Spleen (tissue), 11 donors: ENCODE data around the gene ADGRD1. TPM values are rescaled to one million over a fixed set of nuclear protein-coding genes. Genes with fewer than 3 reads are reported as not detected.
"Not testable (repeated sequence)": the region's sequence is repeated elsewhere in the genome, so short reads cannot be mapped to it uniquely, and the experiment has no call there.

Source experiments
- DNase-seq: peaks from one replicate; pipeline ENCODE4 v3.0.0-alpha.2; 2020
- H3K27ac ChIP-seq, 8 donors: fragments of 200-600 bp; sonication (generic) in 7 of 8; 1 replicate in 4 of 8; 2 replicates in 4 of 8; pipeline versions ENCODE4 v1.5.0 to v1.8.0; 2016 to 2021; ENCODE audit warnings: inconsistent platforms in 4 of 8, mild to moderate bottlenecking in 4 of 8, moderate library complexity in 1 of 8
- H3K27me3 ChIP-seq, 7 donors: fragments of 200-600 bp; sonication (generic) in 6 of 7; replicated peaks in 1 of 7; 1 replicate in 4 of 7; 2 replicates in 3 of 7; pipeline versions ENCODE4 v1.5.0 to v1.8.0; 2016 to 2021; ENCODE audit warnings: inconsistent platforms in 3 of 7, mild to moderate bottlenecking in 1 of 7
- H3K36me3 ChIP-seq, 6 donors: fragments of 200-600 bp; sonication (generic) in 5 of 6; 1 replicate in 4 of 6; 2 replicates in 2 of 6; pipeline versions ENCODE4 v1.5.0 to v1.8.0; 2016 to 2021; ENCODE audit warnings: inconsistent platforms in 2 of 6
- H3K4me1 ChIP-seq, 6 donors: fragments of 200-600 bp; sonication (generic) in 5 of 6; 1 replicate in 3 of 6; 2 replicates in 3 of 6; pipeline versions ENCODE4 v1.5.0 to v1.8.0; 2016 to 2021; ENCODE audit warnings: inconsistent platforms in 3 of 6
- H3K4me3 ChIP-seq, 8 donors: fragments of 200-600 bp; sonication (generic) in 7 of 8; 1 replicate in 4 of 8; 2 replicates in 4 of 8; pipeline versions ENCODE4 v1.5.0 to v1.8.0; 2016 to 2021; ENCODE audit warnings: inconsistent platforms in 4 of 8, mild to moderate bottlenecking in 4 of 8, moderate library complexity in 2 of 8
- H3K9me3 ChIP-seq, 8 donors: fragments of 200-600 bp; sonication (generic) in 7 of 8; 1 replicate in 4 of 8; 2 replicates in 4 of 8; pipeline versions ENCODE4 v1.5.0 to v1.8.0; 2016 to 2021; ENCODE audit warnings: inconsistent platforms in 4 of 8
- POLR2A ChIP-seq, 3 donors: fragments of 450-650 bp; IDR thresholded peaks; one replicate each; pipeline ENCODE4 v1.5.1; 2017; ENCODE audit warnings: antibody characterized with exemption in 3 of 3, mild to moderate bottlenecking in 1 of 3
- WGBS, 5 donors: extraction: QIAGEN DNeasy Blood & Tissue Kit in 3 of 5; methylation state at CpG; one replicate each; pipeline versions ENCODE4 v1.1.5 to v1.1.7; 2013 to 2018; 5-methylcytosine and 5-hydroxymethylcytosine counted together
- intact Hi-C: fragments of 100-400 bp; cut with DNase I; formaldehyde crosslinking; loops from one replicate; pipeline ENCODE4 v1.15.0; 2023; ENCODE audit warnings: low total_unique reads
- polyA plus RNA-seq, 3 donors: library from polyadenylated mRNA; stranded (reverse); fragments of 200-250 nt; gene quantifications; one replicate each; pipeline ENCODE4 v1.2.1, GENCODE V29; 2013
- total RNA-seq, 7 donors: library from RNA; depleted of rRNA in 3 of 7; stranded (reverse); fragments of >200 nt in 3 of 7; fragmentation: NEBNext Ultra II Directional in 4 of 7; extraction: Animal tissue kit (Norgen Biotek cat#: 25700) in 4 of 7; gene quantifications; one replicate each; pipeline versions ENCODE4 v1.1.0 to v1.2.1, GENCODE V29; 2016 to 2021
- donor health status: healthy with polysubstance abuse.
- donor health status: DM: no; HTN: no; CAD: no; lungs with moderate emphysema.
- donor health status: DM: no; HTN: no; CAD: no.
- donor health status: Bipolar disorder and iron deficiency.
- donor health status: healthy.
- donor health status: DM: no; HTN: no; CAD: no.
- donor health status: DM: yes; HTN: yes; CAD: no.

Gene ADGRD1
- total and polyA plus RNA-seq, 10 donors: 0.89 to 9.7 (median 4.8) TPM

DNA sequence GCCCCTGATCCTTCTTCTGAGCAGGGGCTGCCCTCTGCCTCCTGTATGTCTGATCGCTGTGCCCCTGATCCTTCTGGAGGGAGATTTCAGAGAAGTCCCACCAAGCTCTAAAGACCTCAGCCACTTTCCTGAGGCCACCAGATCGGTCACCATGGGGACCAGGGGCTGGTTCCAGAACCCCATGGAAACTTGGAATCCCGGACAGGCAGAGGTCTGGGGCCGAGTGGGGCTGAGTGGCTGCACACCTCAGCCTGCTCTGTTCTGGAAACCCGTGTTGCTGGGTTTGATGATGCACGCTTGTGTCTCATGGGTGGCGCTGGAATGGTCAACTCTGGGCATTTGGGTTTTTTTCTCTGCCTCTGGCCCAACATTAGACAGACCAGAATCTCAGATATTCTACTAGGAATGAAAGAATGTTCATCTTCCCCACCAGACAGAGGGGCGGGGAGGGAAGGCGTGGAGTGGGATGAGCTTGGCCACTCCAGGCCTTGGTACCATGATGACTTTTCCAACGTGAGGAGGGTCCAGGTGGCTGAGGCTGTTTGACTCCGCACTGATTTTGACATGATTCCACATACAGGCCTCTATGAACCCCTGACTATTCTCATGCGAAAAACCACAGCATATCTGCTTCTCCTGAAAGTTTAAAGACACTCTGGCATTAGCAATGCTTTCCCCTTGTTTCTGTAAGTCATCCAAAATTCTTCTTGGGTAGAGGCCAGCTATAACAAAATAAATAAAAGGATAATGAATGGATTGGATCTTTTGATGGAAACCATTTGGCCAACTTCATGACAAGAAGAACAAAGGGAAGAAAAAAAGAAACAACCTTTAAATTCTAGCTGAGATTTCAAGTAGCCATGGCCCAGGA is 114.5 kb downstream of the ADGRD1 start:
- H3K27me3 ChIP-seq: peaks cover 0 to 11% (median 0%) of the 10 kb centered on the region in 7 donors
- DNase-seq: no peak
- no peaks in the 10 kb centered on the region for H3K4me1 ChIP-seq
- no peak for TF ChIP-seq POLR2A (IDR thresholded peaks at IDR 0.05)
- no peak overlapping the region for H3K4me3 ChIP-seq
- H3K27ac ChIP-seq: no peak overlapping the region
- WGBS, 5 donors: 81 to 90% (median 83%) methylated on average over 10 to 12 of the region's 12 CpGs
- no peaks in the 10 kb centered on the region for H3K36me3 ChIP-seq
- H3K9me3 ChIP-seq: peaks cover 0 to under 1% (median 0%) of the 10 kb centered on the region in 8 donors
- intact Hi-C loops: no loop called here

DNA sequence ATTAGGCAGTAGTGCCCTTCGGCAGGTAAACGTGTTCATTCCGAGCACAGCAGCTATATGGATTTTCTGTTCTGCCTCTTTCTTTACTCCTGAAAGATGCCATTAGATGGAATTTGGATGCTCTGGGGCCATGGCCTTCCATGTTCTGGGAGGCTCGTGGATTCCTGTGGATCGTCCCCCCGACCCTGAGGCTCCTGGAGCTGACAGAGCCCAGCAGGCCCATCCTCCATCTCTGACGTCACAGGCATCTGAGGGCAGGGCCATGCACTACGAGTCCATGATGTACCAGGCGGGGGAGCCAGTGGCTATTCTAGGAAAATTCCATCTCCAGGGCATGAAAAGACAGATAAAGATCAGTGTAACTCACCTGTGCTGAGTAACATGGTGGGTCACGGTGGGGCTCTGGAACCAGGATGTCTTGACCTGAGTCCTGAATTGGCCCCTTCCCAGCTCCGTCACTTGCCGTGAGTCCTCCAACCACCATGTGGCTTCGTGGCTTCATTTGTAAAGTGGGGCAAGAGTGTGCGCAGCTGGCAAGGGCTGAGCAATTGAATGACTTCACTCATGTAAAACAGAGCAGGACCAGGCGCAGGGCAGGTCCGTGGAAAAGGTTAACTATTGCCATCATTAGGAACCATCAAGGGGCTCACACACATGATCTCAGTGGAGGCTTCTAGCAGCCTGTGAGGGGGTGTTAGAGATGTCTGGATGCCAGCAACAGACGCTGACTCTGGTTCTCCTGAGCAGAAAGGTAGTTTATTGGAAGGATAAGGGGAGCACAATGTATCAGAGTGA is 115.4 kb downstream of the ADGRD1 start:
- WGBS, 5 donors: 69 to 88% (median 74%) methylated on average over 8 to 15 of the region's 17 CpGs
- intact Hi-C loops, DNase-seq, H3K36me3 ChIP-seq, H3K27ac ChIP-seq, H3K4me3 ChIP-seq, H3K4me1 ChIP-seq, H3K9me3 ChIP-seq: not testable (repeated sequence)
- peaks cover 0 to 11% (median 0%) of the 10 kb centered on the region in 7 donors for H3K27me3 ChIP-seq

DNA sequence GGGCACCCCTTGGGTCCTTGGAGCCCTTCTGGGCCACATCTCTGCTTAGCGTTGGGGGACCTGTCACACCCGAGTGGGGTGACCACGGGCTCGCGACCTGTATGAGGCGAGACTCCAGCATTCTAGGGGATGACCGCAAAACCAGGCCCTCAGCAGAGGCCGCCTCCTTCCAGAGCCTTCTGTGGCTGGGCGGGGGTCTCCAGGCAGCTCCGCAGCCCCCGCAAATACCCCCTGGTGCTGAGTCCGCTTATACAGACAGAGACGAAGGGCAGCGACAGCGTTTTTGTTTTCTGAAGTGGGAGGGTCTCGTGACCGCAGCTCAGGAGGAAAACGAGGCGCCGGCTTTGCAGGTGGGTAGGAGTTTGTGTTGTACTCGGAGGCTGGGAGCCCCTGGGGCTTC is 116.4 kb downstream of the ADGRD1 start:
- DNase-seq: peak; percentile 58
- H3K27me3 ChIP-seq: peaks cover 0 to 11% (median 0%) of the 10 kb centered on the region in 7 donors
- intact Hi-C loops, H3K9me3 ChIP-seq, H3K27ac ChIP-seq, H3K4me1 ChIP-seq, H3K4me3 ChIP-seq, H3K36me3 ChIP-seq: not testable (repeated sequence)
- 92 to 98% (median 96%) methylated on average over 17 to 21 of the region's 21 CpGs for WGBS, 5 donors

DNA sequence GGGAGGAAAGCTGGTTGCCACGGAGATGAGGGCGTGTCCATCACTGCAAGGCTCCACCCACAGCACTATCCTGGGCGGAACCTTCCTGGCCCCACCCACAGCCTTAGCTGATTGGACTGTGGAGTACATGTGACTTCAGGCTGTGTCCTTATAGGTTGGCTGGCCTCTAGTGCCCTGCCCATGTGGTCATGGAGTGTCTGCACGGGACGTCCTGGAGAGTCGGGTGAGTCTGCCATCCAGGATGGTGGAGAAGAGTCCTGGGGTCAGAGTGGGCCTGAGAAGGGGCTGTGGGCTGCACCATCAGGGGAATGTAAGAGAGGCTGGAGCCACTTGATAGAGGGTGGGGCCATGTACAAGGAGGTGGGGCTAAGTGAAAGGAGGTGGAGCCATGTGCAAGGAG is 117.0 kb downstream of the ADGRD1 start:
- DNase-seq, H3K4me1 ChIP-seq, H3K4me3 ChIP-seq, H3K27ac ChIP-seq, H3K36me3 ChIP-seq, intact Hi-C loops, H3K9me3 ChIP-seq: not testable (repeated sequence)
- WGBS, 5 donors: 94 to 98% (median 97%) methylated on average over 3 to 4 of the region's 6 CpGs
- peaks cover 0 to 10% (median 0%) of the 10 kb centered on the region in 7 donors for H3K27me3 ChIP-seq

DNA sequence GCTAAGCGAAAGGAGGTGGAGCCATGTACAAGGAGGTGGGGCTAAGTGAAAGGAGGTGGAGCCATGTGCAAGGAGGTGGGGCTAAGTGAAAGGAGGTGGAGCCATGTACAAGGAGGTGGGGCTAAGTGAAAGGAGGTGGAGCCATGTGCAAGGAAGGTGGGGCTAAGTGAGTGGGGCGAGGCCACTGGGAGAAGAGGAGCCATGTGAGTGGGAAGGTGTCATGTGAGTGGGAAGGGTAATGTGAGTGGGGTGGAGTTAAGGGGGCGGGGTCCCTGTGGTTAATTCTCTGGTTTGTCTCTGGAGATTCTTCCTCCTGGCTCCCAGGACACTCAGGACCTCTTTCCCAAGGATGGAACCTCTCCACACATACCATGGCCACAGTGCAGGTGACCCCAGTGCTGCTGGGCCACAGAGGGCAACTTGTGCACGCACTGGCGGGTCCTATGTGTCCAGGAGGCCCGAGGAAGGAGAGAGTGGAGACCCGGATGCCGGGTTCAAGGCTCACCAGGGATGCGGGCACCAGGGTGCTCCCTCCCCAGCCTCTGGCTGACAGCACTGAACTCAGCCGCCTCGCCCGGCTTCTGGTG is 117.6 kb downstream of the ADGRD1 start:
- H3K36me3 ChIP-seq, H3K4me1 ChIP-seq, intact Hi-C loops, DNase-seq, H3K4me3 ChIP-seq, H3K27me3 ChIP-seq, H3K27ac ChIP-seq, H3K9me3 ChIP-seq: not testable (repeated sequence)
- WGBS, 5 donors: 70 to 88% (median 80%) methylated on average over 7 to 12 of the region's 12 CpGs

DNA sequence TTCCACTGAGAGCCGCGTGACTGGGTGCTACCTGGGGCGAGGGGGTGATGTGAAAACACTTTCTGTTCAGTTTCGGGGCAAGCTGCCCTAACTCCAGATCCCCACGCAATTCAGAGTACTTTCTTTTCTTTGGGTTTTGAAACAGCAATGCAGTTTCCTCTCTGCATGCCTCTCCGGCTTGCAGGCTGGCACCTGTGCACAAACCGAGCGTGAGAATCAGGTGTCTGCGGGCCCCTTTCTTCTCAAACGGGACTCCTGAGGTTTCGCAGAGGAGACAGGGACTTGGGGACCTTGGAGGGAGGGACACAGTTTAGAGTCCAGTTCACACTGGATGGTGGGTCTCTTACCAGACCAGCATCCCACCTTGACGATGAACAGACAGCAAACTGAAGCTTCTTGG is 118.2 kb downstream of the ADGRD1 start:
- DNase-seq, H3K36me3 ChIP-seq, H3K27ac ChIP-seq, intact Hi-C loops, H3K4me3 ChIP-seq, H3K9me3 ChIP-seq, H3K4me1 ChIP-seq, H3K27me3 ChIP-seq: not testable (repeated sequence)
- WGBS, 5 donors: 80 to 97% (median 83%) methylated on average over 7 to 8 of the region's 12 CpGs
